Skeletal muscle tissue (tissue), 4 donors: ENCODE measurements around the gene HBP1. TPM values are rescaled to one million over a fixed set of nuclear protein-coding genes. Genes with fewer than 3 reads are reported as not detected.
"Not testable (repeated sequence)": the region's sequence is repeated elsewhere in the genome, so short reads cannot be mapped to it uniquely, and the experiment has no call there.

ENCODE experiments used
- H3K27ac ChIP-seq: one replicate; pipeline ENCODE4 v1.7.0; 2013; ENCODE audit warnings: mild to moderate bottlenecking, low read depth, low read length, inconsistent platforms
- H3K27me3 ChIP-seq, 3 donors: one replicate each; pipeline ENCODE4 v1.7.0; 2013; ENCODE audit warnings: low read length in 3 of 3; ENCODE audit not compliant: control insufficient read depth in 3 of 3, insufficient read depth in 3 of 3
- H3K36me3 ChIP-seq, 3 donors: one replicate each; pipeline ENCODE4 v1.7.0; 2013; ENCODE audit warnings: low read length in 3 of 3; ENCODE audit not compliant: control insufficient read depth in 3 of 3, insufficient read depth in 3 of 3
- H3K4me1 ChIP-seq, 3 donors: one replicate each; pipeline ENCODE4 v1.7.0; 2013; ENCODE audit warnings: low read length in 3 of 3, mild to moderate bottlenecking in 3 of 3; ENCODE audit not compliant: control insufficient read depth in 3 of 3, insufficient read depth in 3 of 3
- H3K4me3 ChIP-seq, 3 donors: one replicate each; pipeline ENCODE4 v1.7.0; 2013; ENCODE audit warnings: low read length in 3 of 3
- H3K9ac ChIP-seq, 3 donors: one replicate each; pipeline ENCODE4 v1.7.0; 2013; ENCODE audit warnings: low read length in 3 of 3, mild to moderate bottlenecking in 3 of 3, moderate library complexity in 2 of 3, low read depth in 1 of 3
- H3K9me3 ChIP-seq, 3 donors: one replicate each; pipeline ENCODE4 v1.7.0; 2013; ENCODE audit warnings: low read length in 3 of 3; ENCODE audit not compliant: control insufficient read depth in 3 of 3
- total RNA-seq: library from RNA; depleted of rRNA; stranded (reverse); fragments of >200 nt; gene quantifications from one replicate; pipeline ENCODE4 v1.2.3, GENCODE V29; 2014
- donor health status: Osteomylitis.

Gene HBP1
- total RNA-seq, 1 donor from 2014 or later = 92.9 TPM

DNA sequence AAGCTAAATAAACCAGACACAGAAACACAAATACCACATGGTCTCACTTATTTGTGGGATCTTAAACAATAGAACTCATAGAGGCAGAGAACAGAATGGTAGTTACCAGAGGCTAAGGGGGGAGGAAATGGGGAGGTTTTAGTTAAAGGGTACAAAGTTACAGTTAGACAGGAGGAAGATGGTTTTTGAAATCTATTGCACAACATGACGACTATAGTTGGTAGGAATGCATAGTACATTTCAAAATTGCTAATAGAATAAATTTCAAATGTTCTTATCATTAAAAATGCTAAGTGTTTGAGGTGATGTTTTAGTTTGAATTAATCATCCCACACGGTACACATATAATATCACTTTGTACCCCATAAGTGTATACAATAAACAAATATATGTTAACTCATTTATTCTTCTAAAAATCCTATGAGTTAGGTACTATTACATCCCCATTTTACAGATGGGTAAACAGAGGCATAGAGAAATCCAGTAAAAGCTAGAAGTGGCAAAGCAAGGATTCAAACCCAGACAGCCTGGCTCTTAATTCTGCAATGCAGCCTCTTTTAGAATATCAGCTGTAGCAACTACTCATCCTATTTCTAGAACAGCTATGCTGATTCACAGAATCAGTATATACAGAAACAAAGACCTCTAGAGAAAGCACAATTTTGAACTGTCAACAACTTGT is 50.9 kb downstream of the HBP1 start:
- no peaks in the 10 kb centered on the region for H3K27me3 ChIP-seq
- no peak overlapping the region for H3K9ac ChIP-seq
- H3K9me3 ChIP-seq = no peaks in the 10 kb centered on the region
- H3K4me1 ChIP-seq = peaks cover 3 to 8% (median 7%) of the 10 kb centered on the region in 3 donors
- H3K27ac ChIP-seq = no peak overlapping the region
- H3K4me3 ChIP-seq = no peak overlapping the region
- H3K36me3 ChIP-seq = no peaks in the 10 kb centered on the region

GRCh38 chr7:107220356-107220755 is 51.6 kb downstream of the HBP1 start:
- peak overlapping the region; percentile 36 for H3K27ac ChIP-seq

DNA sequence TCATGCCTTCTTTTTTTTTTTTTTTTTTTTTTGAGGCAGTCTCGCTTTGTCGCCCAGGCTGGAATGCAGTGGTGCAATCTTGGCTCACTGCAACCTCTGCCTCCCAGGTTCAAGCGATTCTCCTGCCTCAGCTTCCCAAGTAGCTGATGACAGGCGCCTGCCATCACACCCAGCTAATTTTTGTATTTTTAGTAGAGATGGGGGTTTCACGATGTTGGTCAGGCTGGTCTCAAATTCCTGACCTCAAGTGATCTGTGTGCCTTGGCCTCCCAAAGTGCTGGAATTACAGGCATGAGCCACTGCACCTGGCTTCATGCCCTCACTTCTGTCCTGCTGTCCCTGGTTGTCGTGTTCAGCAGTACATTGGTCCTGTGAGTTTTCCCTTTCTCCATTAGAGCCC is 52.0 kb downstream of the HBP1 start:
- H3K4me3 ChIP-seq, H3K4me1 ChIP-seq, H3K9ac ChIP-seq, H3K36me3 ChIP-seq, H3K27me3 ChIP-seq, H3K9me3 ChIP-seq: not testable (repeated sequence)
- peak overlapping the region; percentile 36 for H3K27ac ChIP-seq

More at GRCh38 chr7:107220356-107220755, 51.6 kb downstream of the HBP1 start:
- Histone ChIP-seq H3K4me3 (no peak overlapping the region), H3K9ac (no peak overlapping the region), H3K9me3 (no peaks in the 10 kb centered on the region), H3K36me3 (no peaks in the 10 kb centered on the region), H3K4me1 (peaks cover 3 to 8% (median 7%) of the 10 kb centered on the region in 3 donors), H3K27me3 (no peaks in the 10 kb centered on the region)

GRCh38 chr7:107224374-107225223 is 55.8 kb downstream of the HBP1 start:
- H3K27ac ChIP-seq = no peak overlapping the region

DNA sequence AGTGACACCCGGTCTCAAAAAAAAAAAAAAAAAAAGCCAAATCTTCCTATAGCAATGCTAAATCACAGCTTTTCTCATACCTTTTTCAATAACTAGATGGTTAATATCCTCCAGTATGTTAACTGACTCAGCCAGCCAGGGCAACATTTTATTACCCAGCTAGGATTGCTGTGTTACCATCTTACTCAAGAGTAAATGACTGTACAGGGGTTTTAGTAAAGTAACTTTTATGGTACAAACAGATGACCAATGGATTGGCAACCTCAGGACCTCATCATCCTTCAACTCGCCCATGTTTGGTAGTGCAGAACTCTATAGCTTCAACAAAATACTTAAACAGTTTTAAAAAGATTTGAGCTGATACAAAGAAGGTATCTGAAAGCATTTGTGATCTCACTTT is 59.5 kb downstream of the HBP1 start:
- Histone ChIP-seq H3K9ac (no peak overlapping the region), H3K36me3 (peaks cover 0 to 3% (median 0%) of the 10 kb centered on the region in 3 donors), H3K4me1 (peaks cover 0 to 7% (median 4%) of the 10 kb centered on the region in 3 donors), H3K9me3 (no peaks in the 10 kb centered on the region), H3K27ac (no peak overlapping the region), H3K27me3 (no peaks in the 10 kb centered on the region), H3K4me3 (no peak overlapping the region)

More at GRCh38 chr7:107224374-107225223, 55.8 kb downstream of the HBP1 start:
- H3K4me1 ChIP-seq = peaks cover 3 to 8% (median 7%) of the 10 kb centered on the region in 3 donors
- no peaks in the 10 kb centered on the region for H3K9me3 ChIP-seq
- H3K9ac ChIP-seq = no peak overlapping the region
- H3K36me3 ChIP-seq = no peaks in the 10 kb centered on the region
- H3K27me3 ChIP-seq = no peaks in the 10 kb centered on the region
- H3K4me3 ChIP-seq = no peak overlapping the region

GRCh38 chr7:107230334-107230733 is 61.5 kb downstream of the HBP1 start:
- peaks cover 0 to 12% (median 5%) of the 10 kb centered on the region in 3 donors for H3K4me1 ChIP-seq
- no peak overlapping the region for H3K9ac ChIP-seq
- H3K27ac ChIP-seq = no peak overlapping the region
- H3K27me3 ChIP-seq = no peaks in the 10 kb centered on the region
- peaks cover 0 to 5% (median 0%) of the 10 kb centered on the region in 3 donors for H3K36me3 ChIP-seq
- H3K9me3 ChIP-seq = no peaks in the 10 kb centered on the region
- no peak overlapping the region for H3K4me3 ChIP-seq

DNA sequence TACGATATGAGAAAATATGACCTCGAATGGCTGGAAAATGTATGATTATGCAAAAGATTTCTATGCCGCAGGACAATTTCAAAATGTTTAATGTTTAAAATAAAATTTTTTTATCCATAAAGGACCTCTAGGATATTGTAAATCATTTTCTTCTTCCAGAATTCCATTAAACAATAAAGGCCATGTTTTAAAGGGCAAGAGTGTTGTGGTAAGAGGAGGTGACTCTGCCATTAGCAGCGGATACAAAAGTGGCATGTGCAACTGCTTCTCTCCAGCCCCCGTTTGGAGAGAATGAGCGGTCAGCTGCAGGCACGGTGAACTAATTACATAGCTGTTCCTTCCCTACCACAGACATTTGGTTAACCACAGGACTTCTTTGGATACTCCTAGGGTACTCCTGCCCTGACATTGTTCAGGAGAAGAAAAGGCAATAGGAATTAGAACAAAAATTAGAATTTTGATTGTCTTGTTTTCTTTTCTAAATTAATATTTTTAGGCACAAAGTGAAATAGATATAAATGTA is 63.8 kb downstream of the HBP1 start:
- no peak overlapping the region for H3K9ac ChIP-seq
- peaks cover 0 to 5% (median 3%) of the 10 kb centered on the region in 3 donors for H3K36me3 ChIP-seq
- H3K27ac ChIP-seq = no peak overlapping the region
- H3K27me3 ChIP-seq = no peaks in the 10 kb centered on the region
- no peaks in the 10 kb centered on the region for H3K9me3 ChIP-seq
- peaks cover 0 to 12% (median 5%) of the 10 kb centered on the region in 3 donors for H3K4me1 ChIP-seq
- H3K4me3 ChIP-seq = no peak overlapping the region

GRCh38 chr7:107233174-107233573 is 64.4 kb downstream of the HBP1 start:
- Histone ChIP-seq H3K9me3 (no peaks in the 10 kb centered on the region), H3K4me3 (no peak overlapping the region), H3K4me1 (peaks cover 0 to 12% (median 5%) of the 10 kb centered on the region in 3 donors), H3K27ac (no peak overlapping the region), H3K36me3 (peaks cover 0 to 5% (median 3%) of the 10 kb centered on the region in 3 donors), H3K9ac (peak overlapping the region in 1 of 3 donors; percentile 46), H3K27me3 (no peaks in the 10 kb centered on the region)

GRCh38 chr7:107233981-107234380 is 65.2 kb downstream of the HBP1 start:
- Histone ChIP-seq H3K4me3 (no peak overlapping the region), H3K9ac (no peak overlapping the region), H3K27ac (no peak overlapping the region), H3K36me3 (peaks cover 0 to 5% (median 3%) of the 10 kb centered on the region in 3 donors), H3K4me1 (peaks cover 0 to 12% (median 5%) of the 10 kb centered on the region in 3 donors), H3K27me3 (no peaks in the 10 kb centered on the region), H3K9me3 (no peaks in the 10 kb centered on the region)

DNA sequence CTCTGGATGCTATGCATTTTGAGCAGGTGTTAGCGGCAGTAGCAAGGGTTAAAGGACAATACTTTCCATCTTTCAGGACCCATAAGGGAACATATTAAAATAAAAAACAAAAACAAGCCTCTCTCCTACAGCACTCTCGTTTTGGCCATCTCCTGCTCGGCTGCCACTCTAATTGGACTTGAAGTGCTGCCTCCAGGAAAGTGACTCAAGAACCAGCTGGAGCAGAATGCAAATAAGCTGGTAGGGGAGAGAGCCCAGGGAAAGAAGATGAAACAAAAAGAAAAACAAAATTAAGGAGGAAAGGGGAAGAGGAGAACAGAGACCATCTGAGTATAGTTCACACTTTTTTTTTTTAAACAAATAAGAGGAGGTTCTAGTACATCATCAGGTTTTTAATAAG is 65.6 kb downstream of the HBP1 start:
- peaks cover 0 to 5% (median 3%) of the 10 kb centered on the region in 3 donors for H3K36me3 ChIP-seq
- H3K27me3 ChIP-seq = no peaks in the 10 kb centered on the region
- peaks cover 0 to 12% (median 5%) of the 10 kb centered on the region in 3 donors for H3K4me1 ChIP-seq
- no peaks in the 10 kb centered on the region for H3K9me3 ChIP-seq
- H3K9ac ChIP-seq = no peak overlapping the region
- H3K4me3 ChIP-seq = no peak overlapping the region
- H3K27ac ChIP-seq = no peak overlapping the region
